Measurements from ENCODE around the gene RASGRF1. TPM values are rescaled to one million over a fixed set of nuclear protein-coding genes. Genes with fewer than 3 reads are reported as not detected.

The RASGRF1 gene
- polyA plus RNA-seq, 1 donor (not counting 4 experiments of a cell fraction or from before 2014, with no cell fraction given): 0.08 TPM

DNA sequence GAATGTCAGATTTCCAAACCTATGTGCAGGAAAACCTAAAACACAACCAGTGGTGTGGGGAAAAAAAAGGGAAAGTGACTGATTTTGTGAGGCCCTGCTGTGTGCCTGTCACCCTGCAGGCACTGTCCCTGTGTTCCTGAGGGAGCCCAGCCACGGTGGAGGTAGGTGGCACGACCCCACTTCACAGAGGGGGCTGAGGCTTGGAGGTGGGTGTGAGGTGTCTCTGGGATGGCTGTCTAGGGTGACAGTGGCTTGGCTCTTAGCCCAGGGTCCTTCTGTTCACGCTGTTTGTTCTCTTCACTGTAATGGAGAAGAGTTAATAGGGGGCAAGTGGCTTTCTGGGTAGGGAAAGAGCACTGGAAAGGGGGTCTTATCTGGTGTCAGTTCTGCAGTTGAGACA is 22.6 kb downstream of the RASGRF1 start:
- H3K4me3 ChIP-seq (ENCODE audit: control insufficient read depth in 2 of 3, extremely low read depth in 1 of 3, insufficient read depth in 2 of 3, low read depth in 1 of 3, low read length in 3 of 3): no peak overlapping the region
- H4K20me1 ChIP-seq (ENCODE audit: control insufficient read depth, extremely low read depth, insufficient read depth, low read length): peaks cover 3% of the 10 kb centered on the region
- no peak overlapping the region for H3K4me2 ChIP-seq (ENCODE audit: control insufficient read depth, extremely low read depth, insufficient read depth, low read depth, low read length)
- no peak for TF ChIP-seq CTCF (optimal IDR thresholded peaks at IDR 0.05 in 1 of 3, IDR thresholded peaks at IDR 0.05 in 1 of 3, conservative IDR thresholded peaks at IDR 0.05 in 1 of 3; ENCODE audit: extremely low read depth in 1 of 3, insufficient read depth in 2 of 3, low read length in 3 of 3)
- no peak for TF ChIP-seq EZH2 (IDR thresholded peaks at IDR 0.05; ENCODE audit: low read length)
- no peaks in the 10 kb centered on the region for H3K27me3 ChIP-seq (ENCODE audit: control insufficient read depth, extremely low read depth, insufficient read depth, low read length)
- no peak for DNase-seq (ENCODE audit: low read depth, low spot score)
- no peaks in the 10 kb centered on the region for H3K36me3 ChIP-seq (ENCODE audit: control insufficient read depth in 2 of 2, extremely low read depth in 1 of 2, insufficient read depth in 2 of 2, low read length in 2 of 2)
- no peaks in the 10 kb centered on the region for H3K4me1 ChIP-seq (ENCODE audit: control insufficient read depth, extremely low read depth, insufficient read depth, low read length)
- no peaks in the 10 kb centered on the region for H3K9me1 ChIP-seq (ENCODE audit: control insufficient read depth, extremely low read depth, insufficient read depth, low read length)
- H3K79me2 ChIP-seq (ENCODE audit: control insufficient read depth, insufficient read depth, low read length): no peaks in the 10 kb centered on the region
- H3K27ac ChIP-seq (ENCODE audit: control insufficient read depth, insufficient read depth, low read length): no peak overlapping the region
- H3K9ac ChIP-seq (ENCODE audit: control insufficient read depth, extremely low read depth, insufficient read depth, low read length): no peak overlapping the region
- FAIRE-seq: no peak
- H2AFZ ChIP-seq (ENCODE audit: control insufficient read depth, low read length): no peak overlapping the region
- H3K9me3 ChIP-seq (ENCODE audit: control insufficient read depth, low read depth, low read length): no peaks in the 10 kb centered on the region
- dilution Hi-C loops (cut with MboI; ENCODE audit: extremely low pct_ligation_motif_present, low sequenced_read_pairs): no loop called here

DNA sequence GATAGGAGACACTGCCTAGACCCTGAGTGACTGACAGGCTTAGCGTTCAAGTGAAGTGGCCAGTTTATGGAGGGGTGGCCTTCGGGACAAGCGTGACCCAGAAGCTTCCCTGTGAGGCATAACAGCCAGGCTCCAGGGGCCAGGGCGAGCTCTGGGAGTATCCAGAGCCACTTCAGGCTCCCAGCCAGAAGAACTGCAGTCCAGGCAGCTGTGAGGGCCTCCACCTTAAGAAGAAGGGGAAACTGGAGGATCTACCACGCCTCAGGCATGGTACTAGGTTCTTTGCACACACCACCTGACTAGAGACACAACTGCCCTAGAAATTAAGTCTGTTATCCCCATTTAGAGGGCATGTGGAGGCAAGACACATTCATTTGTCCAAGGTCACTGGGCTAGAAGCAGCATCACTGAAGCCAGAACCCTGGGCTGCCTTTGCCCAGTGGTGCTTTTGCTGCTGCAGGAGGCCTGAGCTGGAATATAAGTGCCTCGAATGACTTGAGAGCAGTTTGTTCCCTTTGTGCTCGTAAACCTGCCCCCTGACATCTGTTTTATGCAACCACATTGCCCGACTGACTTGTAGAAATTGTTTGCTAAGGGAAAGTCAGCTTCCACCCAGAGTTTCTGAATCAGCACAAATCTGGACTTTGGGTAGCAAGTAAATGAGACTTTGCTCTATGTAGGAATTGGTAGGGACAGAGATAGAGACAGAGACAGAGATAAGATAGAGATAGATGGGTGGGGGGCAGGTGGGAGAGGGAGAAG is 23.3 kb downstream of the RASGRF1 start:
- Histone ChIP-seq H3K4me2 (ENCODE audit: control insufficient read depth, extremely low read depth, insufficient read depth, low read depth, low read length) (no peak overlapping the region), H3K79me2 (ENCODE audit: control insufficient read depth, insufficient read depth, low read length) (no peaks in the 10 kb centered on the region), H3K4me1 (ENCODE audit: control insufficient read depth, extremely low read depth, insufficient read depth, low read length) (no peaks in the 10 kb centered on the region), H4K20me1 (ENCODE audit: control insufficient read depth, extremely low read depth, insufficient read depth, low read length) (peaks cover 3% of the 10 kb centered on the region), H2AFZ (ENCODE audit: control insufficient read depth, low read length) (no peak overlapping the region), H3K27me3 (ENCODE audit: control insufficient read depth, extremely low read depth, insufficient read depth, low read length) (no peaks in the 10 kb centered on the region), H3K36me3 (ENCODE audit: control insufficient read depth in 2 of 2, extremely low read depth in 1 of 2, insufficient read depth in 2 of 2, low read length in 2 of 2) (no peaks in the 10 kb centered on the region), H3K9ac (ENCODE audit: control insufficient read depth, extremely low read depth, insufficient read depth, low read length) (no peak overlapping the region), H3K27ac (ENCODE audit: control insufficient read depth, insufficient read depth, low read length) (no peak overlapping the region), H3K9me3 (ENCODE audit: control insufficient read depth, low read depth, low read length) (no peaks in the 10 kb centered on the region), H3K9me1 (ENCODE audit: control insufficient read depth, extremely low read depth, insufficient read depth, low read length) (no peaks in the 10 kb centered on the region), H3K4me3 (ENCODE audit: control insufficient read depth in 2 of 3, extremely low read depth in 1 of 3, insufficient read depth in 2 of 3, low read depth in 1 of 3, low read length in 3 of 3) (no peak overlapping the region)
- FAIRE-seq: no peak
- no peak for TF ChIP-seq CTCF (optimal IDR thresholded peaks at IDR 0.05 in 1 of 3, IDR thresholded peaks at IDR 0.05 in 1 of 3, conservative IDR thresholded peaks at IDR 0.05 in 1 of 3; ENCODE audit: extremely low read depth in 1 of 3, insufficient read depth in 2 of 3, low read length in 3 of 3)
- TF ChIP-seq EZH2 (IDR thresholded peaks at IDR 0.05; ENCODE audit: low read length): no peak
- dilution Hi-C loops (cut with MboI; ENCODE audit: extremely low pct_ligation_motif_present, low sequenced_read_pairs): no loop called here
- DNase-seq (ENCODE audit: low read depth, low spot score): no peak
